VCaP (cell line): ENCODE measurements around the gene PTGDS.

Experiments
- H3K27ac ChIP-seq: fragments of 450-650 bp; 2 replicates; pipeline ENCODE4 v1.5.1; 2017
- CTCF ChIP-seq: fragments of 450-650 bp; conservative IDR thresholded peaks from 2 replicates; pipeline ENCODE4 v1.5.1; 2017; ENCODE audit warnings: mild to moderate bottlenecking, moderate library complexity

Gene PTGDS

GRCh38 chr9:137030006-137030405 is 52.7 kb downstream of the PTGDS start:
- no peak overlapping the region for H3K27ac ChIP-seq
- no peak for TF ChIP-seq CTCF

GRCh38 chr9:137030538-137031527 is 53.5 kb downstream of the PTGDS start:
- no peak overlapping the region for H3K27ac ChIP-seq

More at GRCh38 chr9:137030538-137031527, 53.5 kb downstream of the PTGDS start:
- TF ChIP-seq CTCF: no peak
